WTC11 (cell line): ENCODE data around the gene SIRT2. TPM values are rescaled to one million over a fixed set of nuclear protein-coding genes. Genes with fewer than 3 reads are reported as not detected.

ENCODE experiments used
- ATAC-seq: fragments of 200-7000 bp; cut with Tn5 transposase; 2 replicates; pipeline ENCODE4 v1.10.0; 2021; ENCODE audit warnings: mild to moderate bottlenecking, moderate library complexity
- CTCF ChIA-PET: fragments of 300-600 bp; sonication (Branson Sonifier 250); formaldehyde crosslinking; loops from one replicate; lab custom pipeline; 2021; ENCODE audit warnings: antibody characterized with exemption; lab: Charles Lee
- POLR2A ChIA-PET: fragments of 350-600 bp; sonication (Branson Sonifier 250); formaldehyde crosslinking; loops from one replicate; lab custom pipeline; 2021; ENCODE audit warnings: antibody characterized with exemption; lab: Charles Lee
- DNase-seq: peaks from one replicate; pipeline ENCODE4 v3.0.0; 2021; ENCODE audit warnings: low spot score
- H3K27ac Mint-ChIP-seq: 2 replicates; pipeline ENCODE4 v1.8.0; 2021; ENCODE audit warnings: mixed read lengths
- H3K27me3 Mint-ChIP-seq: 2 replicates; pipeline ENCODE4 v1.8.0; 2021; ENCODE audit warnings: low read depth, mild to moderate bottlenecking, moderate library complexity, mixed read lengths
- H3K36me3 Mint-ChIP-seq: 2 replicates; pipeline ENCODE4 v1.8.0; 2021; ENCODE audit warnings: mixed read lengths
- H3K4me1 Mint-ChIP-seq: 2 replicates; pipeline ENCODE4 v1.8.0; 2022; ENCODE audit warnings: mixed read lengths
- H3K4me3 Mint-ChIP-seq: 2 replicates; pipeline ENCODE4 v1.8.0; 2021; ENCODE audit warnings: mild to moderate bottlenecking, moderate library complexity, mixed read lengths
- H3K9me3 Mint-ChIP-seq: 2 replicates; pipeline ENCODE4 v1.8.0; 2021; ENCODE audit warnings: mixed read lengths
- ATF1 ChIP-seq: sonication (generic); formaldehyde crosslinking; IDR thresholded peaks from 2 replicates; pipeline ENCODE4 v1.8.1; 2023; ENCODE audit warnings: mild to moderate bottlenecking, moderate library complexity, missing genetic modification reagents
- ATF6 ChIP-seq: sonication (generic); formaldehyde crosslinking; IDR thresholded peaks from 2 replicates; pipeline ENCODE4 v1.8.1; 2023; ENCODE audit warnings: mild to moderate bottlenecking, missing genetic modification reagents
- CBFB ChIP-seq: sonication (generic); formaldehyde crosslinking; IDR thresholded peaks from 2 replicates; pipeline ENCODE4 v1.8.1; 2022; ENCODE audit warnings: mild to moderate bottlenecking, low read depth, missing genetic modification reagents
- CREB1 ChIP-seq: sonication (generic); formaldehyde crosslinking; IDR thresholded peaks from 2 replicates; pipeline ENCODE4 v1.8.0; 2023; ENCODE audit warnings: mild to moderate bottlenecking, missing genetic modification reagents
- E2F4 ChIP-seq: sonication (generic); formaldehyde crosslinking; IDR thresholded peaks from 2 replicates; pipeline ENCODE4 v1.8.1; 2022; ENCODE audit warnings: low read depth, mild to moderate bottlenecking, moderate library complexity, missing genetic modification reagents, borderline replicate concordance
- FOXJ3 ChIP-seq: sonication (generic); formaldehyde crosslinking; IDR thresholded peaks from 2 replicates; pipeline ENCODE4 v1.9.0; 2021; ENCODE audit warnings: missing genetic modification reagents, mild to moderate bottlenecking, borderline replicate concordance
- IRF2 ChIP-seq: sonication (generic); formaldehyde crosslinking; IDR thresholded peaks from 2 replicates; pipeline ENCODE4 v1.8.0; 2022; ENCODE audit warnings: low read depth, missing genetic modification reagents, borderline replicate concordance
- MXD4 ChIP-seq: fragments of 250-450 bp; sonication (Bioruptor Pico); IDR thresholded peaks from 2 replicates; pipeline ENCODE4 v1.8.0; 2021; ENCODE audit warnings: mild to moderate bottlenecking, moderate library complexity, borderline replicate concordance
- MYBL2 ChIP-seq: sonication (generic); formaldehyde crosslinking; IDR thresholded peaks from 2 replicates; pipeline ENCODE4 v1.8.1; 2023; ENCODE audit warnings: mild to moderate bottlenecking, moderate library complexity, missing genetic modification reagents
- NFE2L1 ChIP-seq: sonication (generic); formaldehyde crosslinking; IDR thresholded peaks from 2 replicates; pipeline ENCODE4 v1.8.1; 2023; ENCODE audit warnings: missing genetic modification reagents
- NR1H2 ChIP-seq: sonication (generic); formaldehyde crosslinking; IDR thresholded peaks from 2 replicates; pipeline ENCODE4 v1.9.0; 2021; ENCODE audit warnings: mild to moderate bottlenecking, moderate library complexity, missing genetic modification reagents
- PRRX2 ChIP-seq: fragments of 250-450 bp; sonication (Bioruptor Pico); IDR thresholded peaks from 2 replicates; pipeline ENCODE4 v1.8.0; 2021; ENCODE audit warnings: mild to moderate bottlenecking
- SMAD4 ChIP-seq: sonication (generic); formaldehyde crosslinking; IDR thresholded peaks from 2 replicates; pipeline ENCODE4 v1.8.0; 2022; ENCODE audit warnings: mild to moderate bottlenecking, missing genetic modification reagents
- ZBTB21 ChIP-seq: sonication (generic); formaldehyde crosslinking; IDR thresholded peaks from 2 replicates; pipeline ENCODE4 v1.8.1; 2023; ENCODE audit warnings: mild to moderate bottlenecking, missing genetic modification reagents, borderline replicate concordance
- ZNF138 ChIP-seq: sonication (generic); formaldehyde crosslinking; conservative IDR thresholded peaks from 2 replicates; pipeline ENCODE4 v1.8.1; 2022; ENCODE audit warnings: mild to moderate bottlenecking, moderate library complexity, missing genetic modification reagents
- ZNF232 ChIP-seq: sonication (generic); formaldehyde crosslinking; IDR thresholded peaks from 2 replicates; pipeline ENCODE4 v1.8.0; 2022; ENCODE audit warnings: mild to moderate bottlenecking, missing genetic modification reagents
- ZNF317 ChIP-seq: sonication (generic); formaldehyde crosslinking; IDR thresholded peaks from 2 replicates; pipeline ENCODE4 v1.8.1; 2023; ENCODE audit warnings: low read depth, mild to moderate bottlenecking, moderate library complexity, missing genetic modification reagents, borderline replicate concordance
- total RNA-seq: library from RNA; stranded (reverse); gene quantifications from 3 replicates; pipeline ENCODE4 v1.2.3, GENCODE V29; 2021
- TF ChIP-seq, protein P1 (sequence below): sonication (generic); formaldehyde crosslinking; IDR thresholded peaks from 2 replicates; pipeline ENCODE4 v1.8.1; 2023; ENCODE audit warnings: mild to moderate bottlenecking, moderate library complexity, missing genetic modification reagents
- TF ChIP-seq, protein P2 (sequence below): sonication (generic); formaldehyde crosslinking; IDR thresholded peaks from 2 replicates; pipeline ENCODE4 v1.8.1; 2023; ENCODE audit warnings: mild to moderate bottlenecking, missing genetic modification reagents, moderate library complexity
- TF ChIP-seq, protein P3 (sequence below): sonication (generic); formaldehyde crosslinking; IDR thresholded peaks from 2 replicates; pipeline ENCODE4 v1.8.1; 2023; ENCODE audit warnings: mild to moderate bottlenecking, missing genetic modification reagents, moderate library complexity
- TF ChIP-seq, protein P4 (sequence below): sonication (generic); formaldehyde crosslinking; IDR thresholded peaks from 2 replicates; pipeline ENCODE4 v1.8.0; 2023; ENCODE audit warnings: missing genetic modification reagents, mild to moderate bottlenecking, borderline replicate concordance
- TF ChIP-seq, protein P5 (sequence below): sonication (generic); formaldehyde crosslinking; IDR thresholded peaks from 2 replicates; pipeline ENCODE4 v1.8.0; 2022; ENCODE audit warnings: mild to moderate bottlenecking, missing genetic modification reagents

Gene SIRT2
- total RNA-seq, 1 experiment from 2014 or later: 9.5 TPM

GRCh38 chr19:38939957-38940356 lies 40.5 kb upstream of the SIRT2 start (continued):
- TF ChIP-seq, protein P1, sequence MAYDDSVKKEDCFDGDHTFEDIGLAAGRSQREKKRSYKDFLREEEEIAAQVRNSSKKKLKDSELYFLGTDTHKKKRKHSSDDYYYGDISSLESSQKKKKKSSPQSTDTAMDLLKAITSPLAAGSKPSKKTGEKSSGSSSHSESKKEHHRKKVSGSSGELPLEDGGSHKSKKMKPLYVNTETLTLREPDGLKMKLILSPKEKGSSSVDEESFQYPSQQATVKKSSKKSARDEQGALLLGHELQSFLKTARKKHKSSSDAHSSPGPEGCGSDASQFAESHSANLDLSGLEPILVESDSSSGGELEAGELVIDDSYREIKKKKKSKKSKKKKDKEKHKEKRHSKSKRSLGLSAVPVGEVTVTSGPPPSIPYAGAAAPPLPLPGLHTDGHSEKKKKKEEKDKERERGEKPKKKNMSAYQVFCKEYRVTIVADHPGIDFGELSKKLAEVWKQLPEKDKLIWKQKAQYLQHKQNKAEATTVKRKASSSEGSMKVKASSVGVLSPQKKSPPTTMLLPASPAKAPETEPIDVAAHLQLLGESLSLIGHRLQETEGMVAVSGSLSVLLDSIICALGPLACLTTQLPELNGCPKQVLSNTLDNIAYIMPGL (CRISPR knock-in tag): no peak
- TF ChIP-seq, protein P2, sequence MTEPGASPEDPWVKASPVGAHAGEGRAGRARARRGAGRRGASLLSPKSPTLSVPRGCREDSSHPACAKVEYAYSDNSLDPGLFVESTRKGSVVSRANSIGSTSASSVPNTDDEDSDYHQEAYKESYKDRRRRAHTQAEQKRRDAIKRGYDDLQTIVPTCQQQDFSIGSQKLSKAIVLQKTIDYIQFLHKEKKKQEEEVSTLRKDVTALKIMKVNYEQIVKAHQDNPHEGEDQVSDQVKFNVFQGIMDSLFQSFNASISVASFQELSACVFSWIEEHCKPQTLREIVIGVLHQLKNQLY (CRISPR knock-in tag): no peak
- TF ChIP-seq SMAD4 (CRISPR knock-in tag): no peak
- TF ChIP-seq MYBL2 (CRISPR knock-in tag): no peak
- TF ChIP-seq PRRX2 (CRISPR knock-in tag): no peak
- TF ChIP-seq ZNF317 (CRISPR knock-in tag): no peak
- TF ChIP-seq ZBTB21: no peak
- TF ChIP-seq NFE2L1 (CRISPR knock-in tag): no peak
- no peak for TF ChIP-seq CREB1 (CRISPR knock-in tag)

GRCh38 chr19:38933544-38933943 lies 34.1 kb upstream of the SIRT2 start:
- TF ChIP-seq NFE2L1 (CRISPR knock-in tag): no peak
- no peak for TF ChIP-seq ZNF232 (CRISPR knock-in tag)
- TF ChIP-seq, protein P1 (CRISPR knock-in tag): no peak
- no peak for TF ChIP-seq CREB1 (CRISPR knock-in tag)
- no peak for TF ChIP-seq ATF1 (CRISPR knock-in tag)
- TF ChIP-seq NR1H2 (CRISPR knock-in tag): no peak
- TF ChIP-seq E2F4 (CRISPR knock-in tag): no peak
- TF ChIP-seq, protein P3, sequence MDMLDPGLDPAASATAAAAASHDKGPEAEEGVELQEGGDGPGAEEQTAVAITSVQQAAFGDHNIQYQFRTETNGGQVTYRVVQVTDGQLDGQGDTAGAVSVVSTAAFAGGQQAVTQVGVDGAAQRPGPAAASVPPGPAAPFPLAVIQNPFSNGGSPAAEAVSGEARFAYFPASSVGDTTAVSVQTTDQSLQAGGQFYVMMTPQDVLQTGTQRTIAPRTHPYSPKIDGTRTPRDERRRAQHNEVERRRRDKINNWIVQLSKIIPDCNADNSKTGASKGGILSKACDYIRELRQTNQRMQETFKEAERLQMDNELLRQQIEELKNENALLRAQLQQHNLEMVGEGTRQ (CRISPR knock-in tag): no peak
- TF ChIP-seq FOXJ3 (CRISPR knock-in tag): no peak
- TF ChIP-seq, protein P4, sequence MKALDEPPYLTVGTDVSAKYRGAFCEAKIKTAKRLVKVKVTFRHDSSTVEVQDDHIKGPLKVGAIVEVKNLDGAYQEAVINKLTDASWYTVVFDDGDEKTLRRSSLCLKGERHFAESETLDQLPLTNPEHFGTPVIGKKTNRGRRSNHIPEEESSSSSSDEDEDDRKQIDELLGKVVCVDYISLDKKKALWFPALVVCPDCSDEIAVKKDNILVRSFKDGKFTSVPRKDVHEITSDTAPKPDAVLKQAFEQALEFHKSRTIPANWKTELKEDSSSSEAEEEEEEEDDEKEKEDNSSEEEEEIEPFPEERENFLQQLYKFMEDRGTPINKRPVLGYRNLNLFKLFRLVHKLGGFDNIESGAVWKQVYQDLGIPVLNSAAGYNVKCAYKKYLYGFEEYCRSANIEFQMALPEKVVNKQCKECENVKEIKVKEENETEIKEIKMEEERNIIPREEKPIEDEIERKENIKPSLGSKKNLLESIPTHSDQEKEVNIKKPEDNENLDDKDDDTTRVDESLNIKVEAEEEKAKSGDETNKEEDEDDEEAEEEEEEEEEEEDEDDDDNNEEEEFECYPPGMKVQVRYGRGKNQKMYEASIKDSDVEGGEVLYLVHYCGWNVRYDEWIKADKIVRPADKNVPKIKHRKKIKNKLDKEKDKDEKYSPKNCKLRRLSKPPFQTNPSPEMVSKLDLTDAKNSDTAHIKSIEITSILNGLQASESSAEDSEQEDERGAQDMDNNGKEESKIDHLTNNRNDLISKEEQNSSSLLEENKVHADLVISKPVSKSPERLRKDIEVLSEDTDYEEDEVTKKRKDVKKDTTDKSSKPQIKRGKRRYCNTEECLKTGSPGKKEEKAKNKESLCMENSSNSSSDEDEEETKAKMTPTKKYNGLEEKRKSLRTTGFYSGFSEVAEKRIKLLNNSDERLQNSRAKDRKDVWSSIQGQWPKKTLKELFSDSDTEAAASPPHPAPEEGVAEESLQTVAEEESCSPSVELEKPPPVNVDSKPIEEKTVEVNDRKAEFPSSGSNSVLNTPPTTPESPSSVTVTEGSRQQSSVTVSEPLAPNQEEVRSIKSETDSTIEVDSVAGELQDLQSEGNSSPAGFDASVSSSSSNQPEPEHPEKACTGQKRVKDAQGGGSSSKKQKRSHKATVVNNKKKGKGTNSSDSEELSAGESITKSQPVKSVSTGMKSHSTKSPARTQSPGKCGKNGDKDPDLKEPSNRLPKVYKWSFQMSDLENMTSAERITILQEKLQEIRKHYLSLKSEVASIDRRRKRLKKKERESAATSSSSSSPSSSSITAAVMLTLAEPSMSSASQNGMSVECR (CRISPR knock-in tag): no peak
- TF ChIP-seq MXD4 (CRISPR knock-in tag): no peak
- no peak for TF ChIP-seq IRF2 (CRISPR knock-in tag)
- TF ChIP-seq ZNF138 (CRISPR knock-in tag): no peak
- TF ChIP-seq ATF6 (CRISPR knock-in tag): no peak
- TF ChIP-seq, protein P5, sequence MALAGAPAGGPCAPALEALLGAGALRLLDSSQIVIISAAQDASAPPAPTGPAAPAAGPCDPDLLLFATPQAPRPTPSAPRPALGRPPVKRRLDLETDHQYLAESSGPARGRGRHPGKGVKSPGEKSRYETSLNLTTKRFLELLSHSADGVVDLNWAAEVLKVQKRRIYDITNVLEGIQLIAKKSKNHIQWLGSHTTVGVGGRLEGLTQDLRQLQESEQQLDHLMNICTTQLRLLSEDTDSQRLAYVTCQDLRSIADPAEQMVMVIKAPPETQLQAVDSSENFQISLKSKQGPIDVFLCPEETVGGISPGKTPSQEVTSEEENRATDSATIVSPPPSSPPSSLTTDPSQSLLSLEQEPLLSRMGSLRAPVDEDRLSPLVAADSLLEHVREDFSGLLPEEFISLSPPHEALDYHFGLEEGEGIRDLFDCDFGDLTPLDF (CRISPR knock-in tag): no peak
- no peak for TF ChIP-seq CBFB (CRISPR knock-in tag)
- H3K4me3 Mint-ChIP-seq: no peak overlapping the region
- DNase-seq: no peak
- peaks cover 34% of the 10 kb centered on the region for H3K9me3 Mint-ChIP-seq
- H3K36me3 Mint-ChIP-seq: peaks cover 44% of the 10 kb centered on the region
- ChIA-PET POLR2A (interaction anchor here (0.6 kb wide), 1 partner anchor 367 kb away, joined by 4 read pairs; no protein-coding TSS in a partner anchor), CTCF (interaction anchor here (0.5 to 4.5 kb wide), 10 partner anchors 11 to 164 kb away, joined by 3 to 26 read pairs (median 4); partner anchors contain the start of genes NFKBIB and SIRT2)
- no peak overlapping the region for H3K27ac Mint-ChIP-seq
- peaks cover 10% of the 10 kb centered on the region for H3K4me1 Mint-ChIP-seq
- no peak for ATAC-seq
- H3K27me3 Mint-ChIP-seq: peaks cover 34% of the 10 kb centered on the region
